ENCODE data around the gene ESF1.
A peak's percentile ranks its signal among the peaks of the same experiment; 100 is the strongest.
"Not testable (repeated sequence)": the region's sequence is repeated elsewhere in the genome, so short reads cannot be mapped to it uniquely, and the experiment has no call there.

The ESF1 gene

GRCh38 chr20:13786143-13786828, 1.6 kb upstream of the ESF1 start:
- no peak for DNase-seq

GRCh38 chr20:13784271-13784892, 337 bp downstream of the ESF1 start:
- DNase-seq: no peak

- no peak for DNase-seq
Measured at GRCh38 chr20:13783528-13783927, 1.2 kb downstream of the ESF1 start.

GRCh38 chr20:13778827-13779226, 5.9 kb downstream of the ESF1 start:
- no peak for DNase-seq

- no peak for DNase-seq
Measured at GRCh38 chr20:13777171-13777601, 7.5 kb downstream of the ESF1 start.

GRCh38 chr20:13775867-13776266, 8.9 kb downstream of the ESF1 start:
- no peak for DNase-seq

- DNase-seq: no peak
Measured at GRCh38 chr20:13772529-13772928, 12.2 kb downstream of the ESF1 start.

GRCh38 chr20:13771853-13772453, 12.8 kb downstream of the ESF1 start:
- DNase-seq: no peak

- DNase-seq: no peak
Measured at GRCh38 chr20:13770141-13770540, 14.6 kb downstream of the ESF1 start.

GRCh38 chr20:13765868-13766416, 18.8 kb downstream of the ESF1 start:
- DNase-seq: no peak

- DNase-seq: no peak
Measured at GRCh38 chr20:13765299-13765698, 19.4 kb downstream of the ESF1 start.

- DNase-seq: not testable (repeated sequence)
Measured at GRCh38 chr20:13760451-13760946, 24.2 kb downstream of the ESF1 start.

- DNase-seq: peak in 1 of 2 donors; percentile 5
Measured at GRCh38 chr20:13758884-13759283, 25.8 kb downstream of the ESF1 start.

GRCh38 chr20:13756551-13756950, 28.2 kb downstream of the ESF1 start:
- DNase-seq: no peak

- DNase-seq: no peak
Measured at GRCh38 chr20:13755809-13756208, 28.9 kb downstream of the ESF1 start.

GRCh38 chr20:13753436-13754036, 31.2 kb downstream of the ESF1 start:
- DNase-seq: no peak

- DNase-seq: no peak
Measured at GRCh38 chr20:13749811-13750210, 34.9 kb downstream of the ESF1 start.

- no peak for DNase-seq
Measured at GRCh38 chr20:13745784-13746183, 38.9 kb downstream of the ESF1 start.

GRCh38 chr20:13744352-13744751, 40.4 kb downstream of the ESF1 start:
- no peak for DNase-seq

GRCh38 chr20:13741879-13742278, 42.8 kb downstream of the ESF1 start:
- no peak for DNase-seq

- DNase-seq: no peak
Measured at GRCh38 chr20:13739731-13740649, 44.7 kb downstream of the ESF1 start.

- not testable (repeated sequence) for DNase-seq
Measured at GRCh38 chr20:13738187-13738586, 46.5 kb downstream of the ESF1 start.
